Bronchus fibroblast of lung (primary cell): ENCODE data around the gene PKM. TPM values are rescaled to one million over a fixed set of nuclear protein-coding genes. Genes with fewer than 3 reads are reported as not detected.

Experiments used
- total RNA-seq: library from RNA; depleted of rRNA; stranded (reverse); fragments of >200 nt; gene quantifications from 2 replicates; pipeline ENCODE4 v1.2.3, GENCODE V29; 2015

Gene PKM
- 1,392 and 1,402 TPM in 2 replicates for total RNA-seq

GRCh38 chr15:72231066-72231832, at the start of gene PKM:
TSS of gene PKM (minus strand) at chr15:72231190. CDS start at chr15:72219097, 12,093 bp downstream.

GRCh38 chr15:72272213-72272996, 41.4 kb upstream of the PKM start, which contains the start of gene PARP6:
TSS of gene PARP6 (minus strand) at chr15:72272554. CDS start at chr15:72267477, 5,077 bp downstream.

GRCh38 chr15:72197460-72198355, 33.3 kb downstream of the PKM start, which contains the start of gene GRAMD2A:
TSS of gene GRAMD2A (minus strand) at chr15:72197787.

Other genes with a start within 250 kb of the PKM start
- 10.1 and 10.3 TPM in 2 replicates for gene MYO9A, start 113.0 kb downstream of the PKM start, total RNA-seq
- gene SENP8, start 112.8 kb downstream of the PKM start, total RNA-seq, result 1.5 and 2.0 TPM in 2 replicates
- 0.74 and 1.5 TPM in 2 replicates for gene GRAMD2A, start 33.4 kb downstream of the PKM start, total RNA-seq
- 11.8 and 18.0 TPM in 2 replicates for gene PARP6, start 41.4 kb upstream of the PKM start, total RNA-seq
- not detected in 2 replicates for gene CELF6, start 89.0 kb upstream of the PKM start, total RNA-seq
- gene HEXA, start 144.8 kb upstream of the PKM start, total RNA-seq, result 62.7 and 65.4 TPM in 2 replicates
- not detected in 2 replicates for gene TMEM202, start 167.1 kb upstream of the PKM start, total RNA-seq
- 15.8 and 24.4 TPM in 2 replicates for gene ARIH1, start 243.1 kb upstream of the PKM start, total RNA-seq